HUES6 (cell line): ENCODE data around the gene OGFR.

Experiments
- H3K27ac ChIP-seq: 2 replicates; pipeline ENCODE4 v1.7.0; 2013; ENCODE audit warnings: low read depth, mild to moderate bottlenecking, low read length, inconsistent platforms
- H3K27me3 ChIP-seq: 2 replicates; pipeline ENCODE4 v1.6.1; 2013; ENCODE audit warnings: low read length; ENCODE audit not compliant: control insufficient read depth, insufficient read depth
- H3K36me3 ChIP-seq: 2 replicates; pipeline ENCODE4 v1.6.1; 2013; ENCODE audit warnings: low read length; ENCODE audit not compliant: control insufficient read depth, insufficient read depth
- H3K4me1 ChIP-seq: 2 replicates; pipeline ENCODE4 v1.6.1; 2013; ENCODE audit warnings: low read length; ENCODE audit not compliant: control insufficient read depth, insufficient read depth
- H3K4me3 ChIP-seq: 2 replicates; pipeline ENCODE4 v1.5.1; 2013; ENCODE audit warnings: low read depth, low read length
- H3K9ac ChIP-seq: one replicate; pipeline ENCODE4 v1.6.1; 2013; ENCODE audit warnings: mild to moderate bottlenecking, low read length
- H3K9me3 ChIP-seq: 2 replicates; pipeline ENCODE4 v1.6.1; 2013; ENCODE audit warnings: low read depth, low read length; ENCODE audit not compliant: control insufficient read depth, insufficient read depth

Gene OGFR

DNA sequence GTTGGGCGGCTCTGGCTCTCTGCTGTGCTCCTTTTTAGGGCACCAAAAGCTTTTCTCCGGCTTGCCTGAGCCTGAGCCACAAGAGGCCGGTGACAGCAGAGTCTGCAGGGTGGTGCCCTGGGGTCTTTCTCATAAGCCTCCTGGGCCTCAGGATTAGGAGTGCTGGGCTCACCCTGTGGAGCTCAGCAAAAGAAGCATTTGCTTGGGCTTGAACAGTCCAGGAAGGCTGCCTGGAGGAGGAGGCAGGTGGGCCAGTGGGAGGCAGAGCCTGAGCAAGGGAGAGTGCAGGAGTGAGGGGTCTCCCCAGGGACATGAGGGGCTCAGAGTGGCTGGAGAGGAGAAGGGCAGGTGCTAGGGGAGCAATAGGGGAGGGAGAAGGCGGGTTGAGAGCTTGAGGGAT is 41.2 kb upstream of the OGFR start:
- H3K27ac ChIP-seq: no peak overlapping the region
- H3K9ac ChIP-seq: no peak overlapping the region

DNA sequence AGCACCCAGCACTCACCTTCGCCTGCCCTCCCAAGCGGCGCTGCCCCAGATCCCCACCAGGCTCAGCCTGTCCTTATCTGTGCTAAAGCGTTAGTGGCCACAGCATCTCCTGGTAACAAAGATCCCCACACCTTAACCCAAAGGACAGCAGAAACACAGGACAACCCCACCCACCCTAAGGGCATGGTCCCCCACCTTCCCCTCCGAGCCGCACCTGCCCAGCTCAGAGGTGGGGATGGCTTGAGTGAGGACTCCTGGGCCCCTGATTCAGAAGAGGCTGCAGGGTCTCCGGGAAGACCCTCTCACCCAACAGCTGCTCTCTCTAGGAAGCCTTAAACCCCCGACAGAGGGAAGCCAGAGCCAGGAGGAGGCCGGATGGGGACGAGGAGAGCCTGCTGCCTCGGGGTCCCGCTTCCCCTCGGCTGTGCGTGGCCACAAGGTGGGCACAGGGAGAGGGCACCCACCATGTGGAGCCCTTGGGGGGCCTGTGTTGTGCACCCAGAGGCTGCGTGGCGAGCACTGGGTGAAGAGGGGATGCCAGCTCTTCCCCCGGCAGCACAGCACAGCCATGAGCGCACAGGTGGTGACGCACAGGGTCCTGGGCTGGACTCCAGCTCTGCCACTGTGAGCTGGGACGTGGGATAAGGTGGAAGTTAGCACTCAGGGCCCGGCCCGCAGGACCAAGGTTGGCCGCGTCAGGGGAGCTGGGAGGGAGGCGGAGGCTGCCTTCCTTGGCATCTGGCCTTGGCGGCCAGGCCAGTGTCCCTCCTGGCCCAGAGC is 40.3 kb upstream of the OGFR start:
- Histone ChIP-seq H3K4me1 (peaks cover 14% of the 10 kb centered on the region; the same call in 1 of the 2 replicates), H3K4me3 (no peak overlapping the region), H3K9me3 (no peaks in the 10 kb centered on the region), H3K36me3 (no peaks in the 10 kb centered on the region), H3K27ac (no peak overlapping the region), H3K27me3 (no peaks in the 10 kb centered on the region; the same call in 1 of the 2 replicates), H3K9ac (no peak overlapping the region)

More for the DNA sequence above, 41.2 kb upstream of the OGFR start:
- no peaks in the 10 kb centered on the region for H3K9me3 ChIP-seq
- H3K4me1 ChIP-seq: peaks cover 9% of the 10 kb centered on the region; the same call in 1 of the 2 replicates
- H3K4me3 ChIP-seq: no peak overlapping the region
- H3K36me3 ChIP-seq: no peaks in the 10 kb centered on the region
- H3K27me3 ChIP-seq: no peaks in the 10 kb centered on the region; the same call in 1 of the 2 replicates

DNA sequence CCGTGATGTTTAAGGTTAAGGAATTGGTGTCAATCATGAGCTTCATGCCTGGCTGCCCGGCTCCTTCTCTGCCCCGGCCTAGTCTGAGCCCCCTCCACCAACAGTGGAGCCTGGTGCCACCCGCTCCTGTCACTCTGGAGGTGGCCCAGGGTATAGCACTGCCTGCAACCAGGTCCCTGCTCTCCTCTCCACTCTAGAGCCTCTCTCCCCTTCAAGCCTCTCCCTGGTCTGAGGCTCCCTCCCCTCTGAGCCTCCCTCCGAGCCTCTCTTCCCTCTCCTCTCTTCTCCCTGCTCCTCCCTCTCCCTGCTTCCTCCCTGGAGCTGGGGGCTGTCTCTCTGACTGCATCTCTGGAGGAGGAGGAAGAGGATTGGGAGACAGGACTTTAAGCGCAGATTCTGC is 39.6 kb upstream of the OGFR start:
- peaks cover 11% of the 10 kb centered on the region; the same call in 1 of the 2 replicates for H3K4me1 ChIP-seq
- H3K9me3 ChIP-seq: no peaks in the 10 kb centered on the region
- no peak overlapping the region for H3K9ac ChIP-seq
- H3K36me3 ChIP-seq: no peaks in the 10 kb centered on the region
- no peak overlapping the region for H3K27ac ChIP-seq
- H3K4me3 ChIP-seq: no peak overlapping the region
- no peaks in the 10 kb centered on the region; the same call in 1 of the 2 replicates for H3K27me3 ChIP-seq

DNA sequence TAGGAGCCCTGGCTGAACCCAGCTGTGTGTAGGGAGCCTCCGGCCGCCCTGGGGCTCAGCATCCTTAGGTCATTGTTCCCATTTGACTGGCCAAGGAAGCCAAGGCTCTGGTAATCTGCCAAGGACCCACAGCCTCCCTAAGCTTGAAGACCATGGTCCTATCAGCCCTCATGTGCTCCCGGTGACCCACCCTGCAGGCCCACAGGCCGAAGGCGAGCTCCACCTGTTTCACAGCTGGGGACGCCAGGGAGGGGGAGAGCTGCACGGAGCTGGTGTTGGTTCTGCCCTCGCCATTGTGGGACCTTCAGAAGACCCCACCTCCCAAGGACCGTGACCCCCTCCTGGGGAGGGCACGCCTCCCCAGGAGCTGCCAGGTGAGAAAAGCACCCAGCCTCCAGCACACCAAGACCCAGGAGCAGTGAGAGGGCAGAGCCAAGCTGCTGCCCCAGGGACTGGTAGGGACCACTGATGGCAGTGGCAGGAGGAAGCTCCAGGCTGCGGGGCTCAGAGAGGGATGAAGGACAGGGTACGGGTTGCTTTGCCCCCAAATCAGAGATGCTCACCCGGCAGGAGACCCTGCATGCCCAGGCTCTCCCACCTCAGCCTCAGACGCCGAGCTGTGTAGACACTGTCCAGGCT is 39.1 kb upstream of the OGFR start:
- Histone ChIP-seq H3K9ac (no peak overlapping the region), H3K4me1 (peaks cover 9% of the 10 kb centered on the region; the same call in 1 of the 2 replicates), H3K27me3 (no peaks in the 10 kb centered on the region; the same call in 1 of the 2 replicates), H3K27ac (no peak overlapping the region), H3K4me3 (no peak overlapping the region), H3K9me3 (no peaks in the 10 kb centered on the region), H3K36me3 (no peaks in the 10 kb centered on the region)

DNA sequence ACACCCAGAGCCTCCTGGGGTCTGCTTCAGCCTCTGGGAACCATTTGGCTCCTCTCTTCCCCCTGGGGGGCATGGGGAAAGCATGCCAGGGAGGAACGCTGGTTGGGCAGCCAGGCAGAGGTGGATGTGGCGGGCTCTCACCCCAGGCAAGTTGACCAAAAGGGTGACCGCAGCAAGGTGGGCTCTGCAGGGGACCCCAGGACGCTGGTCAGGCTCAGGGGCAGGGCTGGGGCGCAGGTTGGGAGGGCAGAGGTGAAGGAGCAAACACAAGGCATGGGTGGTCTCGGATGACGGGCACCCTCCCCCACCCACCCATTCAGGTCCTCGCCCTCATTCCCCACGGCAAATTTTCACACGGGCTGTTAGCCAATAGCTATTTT is 38.6 kb upstream of the OGFR start:
- Histone ChIP-seq H3K4me1 (peaks cover 5% of the 10 kb centered on the region; the same call in 1 of the 2 replicates), H3K27me3 (no peaks in the 10 kb centered on the region; the same call in 1 of the 2 replicates), H3K36me3 (no peaks in the 10 kb centered on the region), H3K4me3 (no peak overlapping the region), H3K9me3 (no peaks in the 10 kb centered on the region), H3K9ac (no peak overlapping the region), H3K27ac (no peak overlapping the region)

DNA sequence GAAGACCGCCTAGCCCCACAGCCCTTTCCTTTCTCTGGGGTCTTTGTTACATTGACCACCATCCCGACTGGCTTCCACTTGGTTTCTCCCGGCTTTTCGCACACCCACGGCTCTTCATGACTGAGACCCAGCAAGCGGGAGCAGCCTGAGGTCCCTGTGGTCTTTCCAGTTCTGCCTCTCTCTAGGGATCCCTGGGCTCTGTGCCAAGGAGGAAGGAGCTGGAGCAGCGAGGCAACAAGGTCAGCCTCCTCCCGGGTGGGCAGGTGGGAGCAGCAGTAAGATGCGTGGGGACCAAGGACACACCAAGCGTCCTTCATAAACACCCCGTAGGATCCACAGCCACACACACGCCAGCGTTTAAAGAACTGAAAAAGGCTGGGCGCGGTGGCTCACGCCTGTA is 37.9 kb upstream of the OGFR start:
- no peak overlapping the region for H3K27ac ChIP-seq
- H3K4me1 ChIP-seq: peaks cover 5% of the 10 kb centered on the region; the same call in 1 of the 2 replicates
- no peak overlapping the region for H3K4me3 ChIP-seq

DNA sequence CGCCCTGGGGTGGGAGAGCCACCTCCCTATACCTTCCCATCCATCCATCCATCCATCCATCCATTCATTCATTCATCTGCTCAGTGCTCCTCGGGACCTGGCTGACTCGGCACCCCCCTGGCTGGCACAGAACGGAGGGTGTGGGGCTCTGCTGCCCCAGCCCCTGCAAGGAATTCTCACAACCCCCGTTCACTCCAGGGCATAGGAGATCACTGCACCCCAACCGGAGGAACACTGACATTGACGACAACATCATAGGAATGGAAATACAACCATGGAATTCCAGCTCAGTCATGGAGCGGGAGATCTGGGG is 36.4 kb upstream of the OGFR start:
- no peaks in the 10 kb centered on the region for H3K9me3 ChIP-seq
- no peaks in the 10 kb centered on the region; the same call in 1 of the 2 replicates for H3K27me3 ChIP-seq
- no peak overlapping the region for H3K9ac ChIP-seq
- H3K36me3 ChIP-seq: no peaks in the 10 kb centered on the region
- no peak overlapping the region for H3K4me3 ChIP-seq
- H3K4me1 ChIP-seq: peaks cover 5% of the 10 kb centered on the region; the same call in 1 of the 2 replicates
- H3K27ac ChIP-seq: no peak overlapping the region

More for the DNA sequence above, 37.9 kb upstream of the OGFR start:
- no peaks in the 10 kb centered on the region for H3K36me3 ChIP-seq
- no peaks in the 10 kb centered on the region for H3K9me3 ChIP-seq
- no peak overlapping the region for H3K9ac ChIP-seq
- H3K27me3 ChIP-seq: no peaks in the 10 kb centered on the region; the same call in 1 of the 2 replicates

DNA sequence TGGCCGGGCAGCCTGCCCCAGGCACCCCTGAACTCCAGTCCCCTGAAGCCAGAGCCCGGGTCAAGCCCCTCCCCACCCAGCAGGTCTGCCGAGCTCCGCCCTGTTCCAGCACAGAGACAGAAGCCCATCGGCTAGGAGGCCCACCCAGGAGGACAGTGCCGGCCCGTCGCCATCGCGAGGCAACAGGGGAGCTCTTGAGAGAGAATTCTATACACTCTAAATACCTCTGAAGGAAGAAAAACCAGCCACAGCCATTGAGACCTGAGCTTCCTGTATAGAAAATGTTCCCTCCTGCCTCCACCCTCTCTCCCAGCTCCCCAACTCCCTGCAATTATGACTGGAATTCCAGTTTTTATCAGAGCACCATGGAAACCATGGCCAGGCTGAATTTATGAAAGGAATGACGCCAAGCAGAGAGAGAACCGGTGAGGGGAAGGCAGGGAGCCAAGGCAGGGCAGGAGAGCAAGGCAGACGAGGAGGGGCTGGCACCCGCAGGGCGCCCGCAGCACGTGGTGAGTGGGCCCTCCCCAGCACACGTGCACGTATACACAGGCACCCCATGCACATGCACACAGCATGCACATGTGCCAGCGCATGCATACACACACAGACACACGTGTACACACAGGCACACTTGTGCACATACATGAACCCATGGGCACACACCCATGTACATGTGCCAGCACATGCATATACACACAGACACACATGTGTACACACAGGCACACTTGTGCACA is 35.9 kb upstream of the OGFR start:
- no peak overlapping the region for H3K9ac ChIP-seq
- H3K27me3 ChIP-seq: no peaks in the 10 kb centered on the region; the same call in 1 of the 2 replicates
- H3K9me3 ChIP-seq: no peaks in the 10 kb centered on the region
- H3K36me3 ChIP-seq: no peaks in the 10 kb centered on the region
- no peak overlapping the region for H3K27ac ChIP-seq
- H3K4me3 ChIP-seq: no peak overlapping the region
- peaks cover 5% of the 10 kb centered on the region; the same call in 1 of the 2 replicates for H3K4me1 ChIP-seq

DNA sequence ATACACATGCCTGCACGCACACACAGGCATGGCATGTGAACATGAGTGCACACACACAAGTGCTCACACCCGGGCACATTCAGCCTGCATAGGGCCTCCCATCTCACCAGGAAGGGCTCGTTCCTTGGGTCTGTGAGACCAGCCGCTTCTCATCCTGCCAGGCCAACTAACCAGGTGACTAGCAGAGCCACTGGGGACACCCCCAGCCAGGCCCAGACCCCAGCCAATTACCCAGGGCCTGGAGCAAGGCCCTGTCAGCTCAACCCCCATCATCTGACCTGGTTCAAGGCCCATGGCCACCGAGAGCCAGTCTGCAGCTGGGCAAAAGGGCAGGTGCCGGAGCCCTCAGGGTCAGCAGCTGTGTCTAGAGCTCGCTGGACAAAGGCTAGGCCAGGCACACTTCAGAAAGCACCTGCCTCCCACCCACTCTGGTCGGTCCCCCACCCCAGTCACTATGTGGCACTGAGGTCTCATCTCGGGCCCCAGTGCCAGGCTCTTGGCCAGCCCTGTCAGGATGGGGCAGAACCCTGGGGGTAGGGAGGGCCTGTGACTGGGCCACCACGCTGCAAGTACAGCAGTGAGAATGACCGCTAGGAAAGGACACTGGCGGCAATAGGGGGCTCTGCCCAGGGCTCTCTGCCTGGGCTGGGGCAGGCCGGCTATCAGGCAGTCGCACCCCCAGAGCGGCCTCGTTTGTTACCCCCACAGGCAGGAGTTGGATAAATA is 35.1 kb upstream of the OGFR start:
- no peak overlapping the region for H3K27ac ChIP-seq
- H3K9ac ChIP-seq: no peak overlapping the region
- H3K4me1 ChIP-seq: peaks cover 5% of the 10 kb centered on the region; the same call in 1 of the 2 replicates

DNA sequence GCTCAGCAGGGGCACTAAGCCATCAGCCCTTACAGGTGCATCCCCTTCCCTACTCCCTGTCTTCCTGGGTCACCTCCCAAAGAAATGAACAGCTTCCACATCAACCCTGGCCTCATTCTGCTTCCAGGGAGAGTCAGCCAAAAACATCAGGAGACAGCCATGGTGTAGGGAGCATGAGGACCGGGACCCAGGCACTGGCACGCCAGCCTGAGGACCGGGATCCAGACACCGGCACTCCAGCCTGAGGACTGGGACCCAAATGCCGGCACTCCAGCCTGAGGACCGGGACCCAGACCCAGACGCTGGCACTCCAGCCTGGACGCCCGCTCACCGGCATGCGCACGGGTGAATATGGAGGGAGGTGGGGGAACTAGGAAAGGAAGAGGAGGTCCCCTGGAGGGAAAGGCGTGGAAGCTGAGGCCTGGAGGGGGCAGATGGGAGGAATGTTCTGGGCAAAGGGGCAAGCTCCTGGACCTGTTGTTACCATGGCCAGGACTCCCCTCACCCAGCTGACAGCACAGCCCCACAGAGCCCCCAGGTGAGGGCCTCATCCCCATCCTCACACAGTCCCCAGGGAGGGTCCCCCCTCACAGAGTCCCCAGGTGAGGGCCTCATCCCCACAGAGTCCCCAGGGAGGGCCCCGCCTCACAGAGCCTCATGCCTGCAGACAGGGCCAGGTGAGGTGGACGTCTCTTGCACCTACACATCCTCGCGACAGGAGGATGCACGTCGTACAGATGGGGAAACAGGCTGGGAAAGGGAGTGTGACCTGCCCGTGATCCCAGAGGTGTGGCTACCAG is 34.3 kb upstream of the OGFR start:
- H3K27ac ChIP-seq: no peak overlapping the region

More for the DNA sequence above, 35.1 kb upstream of the OGFR start:
- Histone ChIP-seq H3K9me3 (no peaks in the 10 kb centered on the region), H3K4me3 (no peak overlapping the region), H3K27me3 (no peaks in the 10 kb centered on the region; the same call in 1 of the 2 replicates), H3K36me3 (no peaks in the 10 kb centered on the region)

More for the DNA sequence above, 34.3 kb upstream of the OGFR start:
- Histone ChIP-seq H3K4me3 (no peak overlapping the region), H3K9me3 (no peaks in the 10 kb centered on the region), H3K27me3 (no peaks in the 10 kb centered on the region; the same call in 1 of the 2 replicates), H3K36me3 (no peaks in the 10 kb centered on the region), H3K4me1 (peaks cover 5% of the 10 kb centered on the region; the same call in 1 of the 2 replicates), H3K9ac (no peak overlapping the region)
